Naive thymus-derived CD4-positive, alpha-beta T cell (primary cell): ENCODE results near the gene CLIC3. TPM values are rescaled to one million over a fixed set of nuclear protein-coding genes. Genes with fewer than 3 reads are reported as not detected.

Experiments
- ATAC-seq: fragments of 150-1000 bp; cut with Tn5 transposase; 2 replicates; pipeline ENCODE4 v1.10.0; 2021; ENCODE audit warnings: mild to moderate bottlenecking, moderate library complexity
- CTCF ChIA-PET: fragments of 350-600 bp; sonication (Branson Sonifier 250); formaldehyde crosslinking; loops from one replicate; lab custom pipeline; 2021; ENCODE audit warnings: antibody characterized with exemption; lab: Charles Lee
- POLR2A ChIA-PET: fragments of 350-600 bp; sonication (Branson Sonifier 250); formaldehyde crosslinking; loops from one replicate; lab custom pipeline; 2021; ENCODE audit warnings: antibody characterized with exemption, inconsistent platforms; lab: Charles Lee
- DNase-seq, 9 donors: peaks; one replicate each; pipeline versions ENCODE4 v3.0.0 to v3.0.0-alpha.2; 2020 to 2022; ENCODE audit warnings: mixed read lengths in 1 of 9
- H3K27ac ChIP-seq: one replicate; pipeline ENCODE4 v1.7.0; 2013; ENCODE audit warnings: mild to moderate bottlenecking, low read depth, low read length, moderate library complexity
- H3K27me3 ChIP-seq, 2 donors: one replicate each; pipeline ENCODE4 v1.7.0; 2013; ENCODE audit warnings: low read length in 2 of 2, mild to moderate bottlenecking in 2 of 2, moderate library complexity in 2 of 2; ENCODE audit not compliant: control insufficient read depth in 2 of 2, insufficient read depth in 2 of 2
- H3K36me3 ChIP-seq, 3 experiments: 1 replicate in 2 of 3; 2 replicates in 1 of 3; pipeline ENCODE4 v1.7.0; 2013; ENCODE audit warnings: low read length in 3 of 3, mild to moderate bottlenecking in 3 of 3, moderate library complexity in 1 of 3; ENCODE audit not compliant: insufficient read depth in 3 of 3, control insufficient read depth in 2 of 3
- H3K4me1 ChIP-seq, 2 donors: one replicate each; pipeline ENCODE4 v1.7.0; 2013; ENCODE audit warnings: low read length in 2 of 2, mild to moderate bottlenecking in 2 of 2, moderate library complexity in 1 of 2; ENCODE audit not compliant: control insufficient read depth in 2 of 2, insufficient read depth in 2 of 2
- H3K4me3 ChIP-seq: 2 replicates; pipeline ENCODE4 v1.7.0; 2013; ENCODE audit warnings: mild to moderate bottlenecking, low read length
- H3K9me3 ChIP-seq, 3 experiments: 1 replicate in 2 of 3; 2 replicates in 1 of 3; pipeline ENCODE4 v1.7.0; 2013; ENCODE audit warnings: low read length in 3 of 3; ENCODE audit not compliant: control insufficient read depth in 2 of 3
- H3K27ac Mint-ChIP-seq, 9 donors: one replicate each; pipeline ENCODE4 v1.8.0; 2020 to 2022; ENCODE audit warnings: mixed read lengths in 9 of 9, mild to moderate bottlenecking in 8 of 9, moderate library complexity in 5 of 9, inconsistent platforms in 2 of 9
- H3K27me3 Mint-ChIP-seq, 5 donors: one replicate each; pipeline ENCODE4 v1.8.0; 2021 to 2022; ENCODE audit warnings: mixed read lengths in 5 of 5, mild to moderate bottlenecking in 1 of 5
- H3K36me3 Mint-ChIP-seq, 5 donors: one replicate each; pipeline ENCODE4 v1.8.0; 2020 to 2022; ENCODE audit warnings: mixed read lengths in 5 of 5, mild to moderate bottlenecking in 3 of 5, inconsistent platforms in 1 of 5
- H3K4me1 Mint-ChIP-seq, 7 donors: one replicate each; pipeline ENCODE4 v1.8.0; 2020 to 2022; ENCODE audit warnings: mixed read lengths in 7 of 7, mild to moderate bottlenecking in 3 of 7, inconsistent platforms in 1 of 7
- H3K4me3 Mint-ChIP-seq, 10 donors: one replicate each; pipeline ENCODE4 v1.8.0; 2020 to 2022; ENCODE audit warnings: mild to moderate bottlenecking in 10 of 10, mixed read lengths in 10 of 10, moderate library complexity in 6 of 10, inconsistent platforms in 2 of 10
- H3K9me3 Mint-ChIP-seq, 11 donors: one replicate each; pipeline ENCODE4 v1.8.0; 2020 to 2022; ENCODE audit warnings: mixed read lengths in 11 of 11, mild to moderate bottlenecking in 4 of 11, inconsistent platforms in 1 of 11, moderate library complexity in 1 of 11
- intact Hi-C, 2 donors: fragments of 100-400 bp; cut with micrococcal nuclease; formaldehyde crosslinking; loops; one replicate each; pipeline ENCODE4 v1.15.1; 2023
- polyA plus RNA-seq, 2 donors: library from polyadenylated mRNA; unstranded; fragments of 300-500 nt; fragmentation: Illumina TruSeq; gene quantifications; one replicate each; pipeline ENCODE4 v1.2.3, GENCODE V29; 2021
- total RNA-seq, 6 experiments: library from RNA in 5 of 6; stranded (reverse) in 5 of 6; gene quantifications; 1 replicate in 5 of 6; 2 replicates in 1 of 6; pipeline ENCODE4 v1.2.3 and lab custom pipeline; 2021 to 2026

Gene CLIC3
- total and polyA plus RNA-seq, 7 experiments from 2014 or later = 0.31 to 13.0 (median 0.64) TPM; not detected in 1

- peaks cover 0 to 7% (median 0%) of the 10 kb centered on the region in 11 donors for H3K9me3 Mint-ChIP-seq
- CTCF ChIA-PET = no interaction called here
- H3K36me3 Mint-ChIP-seq = no peaks in the 10 kb centered on the region
- Histone ChIP-seq H3K36me3 (no peaks in the 10 kb centered on the region), H3K27ac (no peak overlapping the region), H3K9me3 (no peaks in the 10 kb centered on the region), H3K4me1 (peaks cover 0 to 41% of the 10 kb centered on the region in 2 donors), H3K27me3 (no peaks in the 10 kb centered on the region), H3K4me3 (no peak overlapping the region)
- intact Hi-C loops = no loop called here
- H3K27me3 Mint-ChIP-seq = no peaks in the 10 kb centered on the region
- H3K4me3 Mint-ChIP-seq = no peak overlapping the region
- peaks cover 0 to 16% (median 6%) of the 10 kb centered on the region in 7 donors for H3K4me1 Mint-ChIP-seq
- POLR2A ChIA-PET = no interaction called here
- H3K27ac Mint-ChIP-seq = no peak overlapping the region
- ATAC-seq (no peak), DNase-seq (no peak)
Observed at GRCh38 chr9:136957461-136957860, 38.9 kb downstream of the CLIC3 start.

GRCh38 chr9:136956604-136957003, 39.8 kb downstream of the CLIC3 start:
- POLR2A ChIA-PET = no interaction called here
- Histone ChIP-seq H3K4me3 (no peak overlapping the region), H3K27ac (no peak overlapping the region), H3K27me3 (no peaks in the 10 kb centered on the region), H3K4me1 (peaks cover 0 to 34% of the 10 kb centered on the region in 2 donors), H3K36me3 (no peaks in the 10 kb centered on the region), H3K9me3 (no peaks in the 10 kb centered on the region)
- no peaks in the 10 kb centered on the region for H3K36me3 Mint-ChIP-seq
- ATAC-seq (no peak), DNase-seq (no peak)
- H3K27me3 Mint-ChIP-seq = no peaks in the 10 kb centered on the region
- peaks cover 0 to 7% (median 0%) of the 10 kb centered on the region in 11 donors for H3K9me3 Mint-ChIP-seq
- intact Hi-C loops = no loop called here
- H3K27ac Mint-ChIP-seq = no peak overlapping the region
- no peak overlapping the region for H3K4me3 Mint-ChIP-seq
- H3K4me1 Mint-ChIP-seq = peaks cover 0 to 16% (median 6%) of the 10 kb centered on the region in 7 donors
- CTCF ChIA-PET = no interaction called here

GRCh38 chr9:136955943-136956335, 40.4 kb downstream of the CLIC3 start:
- ChIA-PET CTCF (no interaction called here), POLR2A (no interaction called here)
- H3K36me3 ChIP-seq = no peaks in the 10 kb centered on the region
- H3K9me3 Mint-ChIP-seq = peaks cover 0 to 7% (median 0%) of the 10 kb centered on the region in 11 donors
- H3K4me1 Mint-ChIP-seq = peaks cover 0 to 16% (median 6%) of the 10 kb centered on the region in 7 donors
- H3K4me1 ChIP-seq = peaks cover 0 to 27% of the 10 kb centered on the region in 2 donors
- no peaks in the 10 kb centered on the region for H3K9me3 ChIP-seq
- intact Hi-C loops = no loop called here
- DNase-seq (no peak), ATAC-seq (no peak)
- no peak overlapping the region for H3K27ac Mint-ChIP-seq
- H3K27me3 Mint-ChIP-seq = no peaks in the 10 kb centered on the region
- no peak overlapping the region for H3K4me3 Mint-ChIP-seq
- H3K27ac ChIP-seq = no peak overlapping the region
- H3K27me3 ChIP-seq = no peaks in the 10 kb centered on the region
- no peak overlapping the region for H3K4me3 ChIP-seq
- no peaks in the 10 kb centered on the region for H3K36me3 Mint-ChIP-seq

GRCh38 chr9:136955202-136955942, 41.0 kb downstream of the CLIC3 start:
- no peak overlapping the region for H3K27ac ChIP-seq
- Mint-ChIP-seq H3K36me3 (no peaks in the 10 kb centered on the region), H3K27me3 (no peaks in the 10 kb centered on the region), H3K4me3 (no peak overlapping the region), H3K27ac (no peak overlapping the region), H3K4me1 (peaks cover 0 to 15% (median 4%) of the 10 kb centered on the region in 7 donors), H3K9me3 (peaks cover 0 to 7% (median 0%) of the 10 kb centered on the region in 11 donors)
- ChIA-PET POLR2A (no interaction called here), CTCF (no interaction called here)
- peaks cover 0 to 28% of the 10 kb centered on the region in 2 donors for H3K4me1 ChIP-seq
- H3K9me3 ChIP-seq = no peaks in the 10 kb centered on the region
- intact Hi-C loops = no loop called here
- H3K4me3 ChIP-seq = no peak overlapping the region
- no peak for ATAC-seq
- DNase-seq = no peak
- no peaks in the 10 kb centered on the region for H3K36me3 ChIP-seq
- H3K27me3 ChIP-seq = no peaks in the 10 kb centered on the region

- H3K27ac Mint-ChIP-seq = peak overlapping the region in 1 of 9 donors; percentile 7
- ChIA-PET POLR2A (no interaction called here), CTCF (interaction anchor here (0.9 kb wide), 1 partner anchor 74 kb away, joined by 3 read pairs; no protein-coding TSS in a partner anchor)
- no peaks in the 10 kb centered on the region for H3K36me3 Mint-ChIP-seq
- no peaks in the 10 kb centered on the region for H3K36me3 ChIP-seq
- no peak overlapping the region for H3K27ac ChIP-seq
- peaks cover 0 to 12% (median 0%) of the 10 kb centered on the region in 7 donors for H3K4me1 Mint-ChIP-seq
- no peaks in the 10 kb centered on the region for H3K27me3 ChIP-seq
- no peak for ATAC-seq
- peaks cover 0 to 7% (median 0%) of the 10 kb centered on the region in 11 donors for H3K9me3 Mint-ChIP-seq
- intact Hi-C loops = loop anchor here in 1 of 2 donors (5.0 kb wide), 1 partner anchor 38 kb away; the partner anchor contains the start of gene PAXX
- DNase-seq = no peak
- no peaks in the 10 kb centered on the region for H3K27me3 Mint-ChIP-seq
- H3K9me3 ChIP-seq = no peaks in the 10 kb centered on the region
- H3K4me3 Mint-ChIP-seq = peak overlapping the region in 1 of 10 donors; percentile 25
- peaks cover 0 to 24% of the 10 kb centered on the region in 2 donors for H3K4me1 ChIP-seq
- H3K4me3 ChIP-seq = no peak overlapping the region
Observed at GRCh38 chr9:136954270-136955083, 41.9 kb downstream of the CLIC3 start.

- H3K27me3 Mint-ChIP-seq = no peaks in the 10 kb centered on the region
- ChIA-PET CTCF (interaction anchor here (0.9 kb wide), 1 partner anchor 75 kb away, joined by 3 read pairs; no protein-coding TSS in a partner anchor), POLR2A (no interaction called here)
- Histone ChIP-seq H3K9me3 (no peaks in the 10 kb centered on the region), H3K27ac (no peak overlapping the region), H3K4me1 (peaks cover 0 to 18% of the 10 kb centered on the region in 2 donors), H3K36me3 (no peaks in the 10 kb centered on the region), H3K4me3 (no peak overlapping the region), H3K27me3 (no peaks in the 10 kb centered on the region)
- ATAC-seq (no peak), DNase-seq (no peak)
- intact Hi-C loops = loop anchor here in 1 of 2 donors (5.0 kb wide), 1 partner anchor 38 kb away; the partner anchor contains the start of gene PAXX
- peaks cover 0 to 7% (median 0%) of the 10 kb centered on the region in 11 donors for H3K9me3 Mint-ChIP-seq
- H3K4me3 Mint-ChIP-seq = no peak overlapping the region
- no peak overlapping the region for H3K27ac Mint-ChIP-seq
- H3K4me1 Mint-ChIP-seq = peaks cover 0 to 12% (median 0%) of the 10 kb centered on the region in 7 donors
- no peaks in the 10 kb centered on the region for H3K36me3 Mint-ChIP-seq
Observed at GRCh38 chr9:136953771-136954269, 42.5 kb downstream of the CLIC3 start.
